Smooth muscle cell (in vitro differentiated cells): Measurements from ENCODE around the gene SLC51B. TPM values are rescaled to one million over a fixed set of nuclear protein-coding genes. Genes with fewer than 3 reads are reported as not detected.

Experiments
- DNase-seq: peaks from one replicate; lab custom pipeline; 2025; ENCODE audit not compliant: unreplicated experiment; lab: John Stamatoyannopoulos, UW
- H2AFZ ChIP-seq: fragments of 200-600 bp; sonication (generic); 2 replicates; pipeline ENCODE4 v1.6.0; 2016; ENCODE audit warnings: antibody characterized with exemption, low read depth, mild to moderate bottlenecking
- H3F3A ChIP-seq: fragments of 200-600 bp; sonication (generic); 2 replicates; pipeline ENCODE4 v1.6.0; 2017; ENCODE audit warnings: antibody characterized with exemption, low read depth
- H3K27ac ChIP-seq: fragments of 200-600 bp; sonication (generic); 2 replicates; pipeline ENCODE4 v1.5.1; 2016; ENCODE audit warnings: low read depth, mild to moderate bottlenecking
- H3K27me3 ChIP-seq: fragments of 200-600 bp; sonication (generic); 2 replicates; pipeline ENCODE4 v1.6.1; 2016; ENCODE audit warnings: low read depth, mild to moderate bottlenecking
- H3K36me3 ChIP-seq: fragments of 200-600 bp; sonication (generic); 2 replicates; pipeline ENCODE4 v1.5.1; 2016; ENCODE audit warnings: low read depth
- H3K4me1 ChIP-seq: fragments of 200-600 bp; sonication (generic); 2 replicates; pipeline ENCODE4 v1.5.1; 2016; ENCODE audit warnings: low read depth
- H3K4me2 ChIP-seq: fragments of 200-600 bp; sonication (generic); 2 replicates; pipeline ENCODE4 v1.6.0; 2016; ENCODE audit warnings: mild to moderate bottlenecking
- H3K4me3 ChIP-seq: fragments of 200-600 bp; sonication (generic); 2 replicates; pipeline ENCODE4 v1.5.1; 2016; ENCODE audit warnings: mild to moderate bottlenecking
- H3K79me2 ChIP-seq: fragments of 200-600 bp; sonication (generic); 2 replicates; pipeline ENCODE4 v1.6.0; 2016; ENCODE audit warnings: low read depth, mild to moderate bottlenecking
- H3K9ac ChIP-seq: fragments of 200-600 bp; sonication (generic); 2 replicates; pipeline ENCODE4 v1.6.0; 2016; ENCODE audit warnings: low read depth
- H3K9me3 ChIP-seq: fragments of 200-600 bp; sonication (generic); replicated peaks from 2 replicates; pipeline ENCODE4 v1.5.1; 2016; ENCODE audit warnings: low read depth
- H4K20me1 ChIP-seq: fragments of 200-600 bp; sonication (generic); 2 replicates; pipeline ENCODE4 v1.6.0; 2016; ENCODE audit warnings: low read depth
- CTCF ChIP-seq: fragments of 200-600 bp; sonication (generic); IDR thresholded peaks from 2 replicates; pipeline ENCODE4 v1.5.1; 2017; ENCODE audit warnings: borderline replicate concordance, mild to moderate bottlenecking, antibody characterized with exemption; ENCODE audit not compliant: insufficient read depth, poor library complexity, severe bottlenecking
- WGBS: methylation state at CpG from one replicate; pipeline ENCODE4 v1.1.7; 2016; ENCODE audit warnings: low lambda C conversion rate; 5-methylcytosine and 5-hydroxymethylcytosine counted together
- polyA plus RNA-seq: library from polyadenylated mRNA; unstranded; fragments of >200 nt; fragmentation: Nextera tagmentation; extraction: Ambion mirVana; gene quantifications from 2 replicates; pipeline ENCODE4 v1.2.1, GENCODE V29; 2016
- total RNA-seq: library from RNA; depleted of rRNA; stranded (reverse); fragments of >200 nt; gene quantifications from 2 replicates; pipeline ENCODE4 v1.2.3, GENCODE V29; 2014

SLC51B gene
- total and polyA plus RNA-seq, 2 experiments from 2014 or later, result not detected

GRCh38 chr15:65100442-65100841 lies 55.3 kb downstream of the SLC51B start:
- H3K4me3 ChIP-seq, result no peak overlapping the region
- no peaks in the 10 kb centered on the region for H4K20me1 ChIP-seq
- TF ChIP-seq CTCF, result no peak
- DNase-seq, result no peak
- no peaks in the 10 kb centered on the region for H3K79me2 ChIP-seq
- no peak overlapping the region for H3K4me2 ChIP-seq
- 94% methylated on average over 7 of the region's 7 CpGs for WGBS
- no peaks in the 10 kb centered on the region for H3K27me3 ChIP-seq
- peaks cover 4% of the 10 kb centered on the region for H3K36me3 ChIP-seq
- H2AFZ ChIP-seq, result no peak overlapping the region
- no peak overlapping the region for H3K27ac ChIP-seq
- H3K4me1 ChIP-seq, result no peaks in the 10 kb centered on the region
- H3K9ac ChIP-seq, result no peak overlapping the region
- no peaks in the 10 kb centered on the region for H3F3A ChIP-seq
- no peaks in the 10 kb centered on the region for H3K9me3 ChIP-seq

GRCh38 chr15:65101411-65101890 lies 56.3 kb downstream of the SLC51B start:
- H3K36me3 ChIP-seq, result peaks cover 4% of the 10 kb centered on the region

GRCh38 chr15:65101891-65102708 lies 56.9 kb downstream of the SLC51B start:
- Histone ChIP-seq H3K4me3 (peak overlapping the region; percentile 24), H3K4me1 (no peaks in the 10 kb centered on the region), H3K79me2 (no peaks in the 10 kb centered on the region), H3K36me3 (peaks cover 4% of the 10 kb centered on the region), H3K4me2 (peak overlapping the region; percentile 80), H4K20me1 (no peaks in the 10 kb centered on the region), H3K9ac (no peak overlapping the region), H3K27ac (no peak overlapping the region), H3K9me3 (no peaks in the 10 kb centered on the region), H3K27me3 (no peaks in the 10 kb centered on the region), H2AFZ (no peak overlapping the region), H3F3A (no peaks in the 10 kb centered on the region)
- DNase-seq, result no peak
- TF ChIP-seq CTCF, result no peak
- WGBS, result 26% methylated on average over 48 of the region's 75 CpGs

More at GRCh38 chr15:65101411-65101890, 56.3 kb downstream of the SLC51B start:
- Histone ChIP-seq H3K4me1 (no peaks in the 10 kb centered on the region), H3K9me3 (no peaks in the 10 kb centered on the region), H3K4me2 (peak overlapping the region; percentile 80), H3K9ac (no peak overlapping the region), H2AFZ (no peak overlapping the region), H3F3A (no peaks in the 10 kb centered on the region), H3K27me3 (no peaks in the 10 kb centered on the region), H3K79me2 (no peaks in the 10 kb centered on the region), H3K27ac (no peak overlapping the region), H4K20me1 (no peaks in the 10 kb centered on the region), H3K4me3 (peak overlapping the region; percentile 24)
- TF ChIP-seq CTCF, result peak; percentile 82
- 38% methylated on average over 9 of the region's 9 CpGs for WGBS
- peak; percentile 17 for DNase-seq
